HepG2 (cell line): ENCODE results near the gene HORMAD2. TPM values are rescaled to one million over a fixed set of nuclear protein-coding genes. Genes with fewer than 3 reads are reported as not detected.

Experiments used
- ATAC-seq: fragments of 200-7000 bp; cut with Tn5 transposase; 3 replicates; pipeline ENCODE4 v1.9.1; 2020; ENCODE audit warnings: mild to moderate bottlenecking, moderate library complexity
- BruUV-seq: library from RNA; stranded (reverse); fragments of 400-500 nt; replicated peaks from 2 replicates; lab custom pipeline; 2021; lab: Mats Ljungman, UMichigan
- CTCF ChIA-PET: fragments of 300-600 bp; formaldehyde crosslinking; extraction: SDS; loops from one replicate; lab custom pipeline; 2021; ENCODE audit warnings: low total read pairs, inconsistent platforms, low intra/inter-chr PET ratio; lab: Yijun Ruan, JAX
- POLR2A ChIA-PET: fragments of 350-600 bp; sonication (Branson Sonifier 250); formaldehyde crosslinking; loops from one replicate; lab custom pipeline; 2020; ENCODE audit warnings: antibody characterized with exemption, inconsistent platforms; lab: Yijun Ruan, JAX
- DNase-seq: peaks from one replicate; pipeline ENCODE4 v3.0.0-alpha.2; 2015; ENCODE audit warnings: low spot score
- FAIRE-seq: peaks from 3 replicates; lab custom pipeline; 2011; peaks lifted over from hg19 to GRCh38; lab: Jason Lieb, UNC
- H2AFZ ChIP-seq: one replicate; pipeline ENCODE4 v1.6.1; 2011; ENCODE audit warnings: low read length, inconsistent platforms
- H3K27ac ChIP-seq: fragments of 300-600 bp; 3 replicates; pipeline ENCODE4 v1.8.0; 2011; ENCODE audit warnings: mixed run types, mild to moderate bottlenecking, mixed read lengths, low read length, inconsistent platforms; ENCODE audit not compliant: insufficient read depth; ENCODE audit errors: extremely low read length
- H3K27me3 ChIP-seq, 2 experiments: fragments of 200-600 bp in 1 of 2; 2 replicates in 1 of 2; 3 replicates in 1 of 2; pipeline versions ENCODE4 v1.6.0 to v1.8.0; 2011; ENCODE audit warnings: low read length in 2 of 2, mild to moderate bottlenecking in 2 of 2, moderate library complexity in 2 of 2, inconsistent platforms in 1 of 2; ENCODE audit not compliant: insufficient read depth in 2 of 2, control insufficient read depth in 1 of 2
- H3K36me3 ChIP-seq, 2 experiments: fragments of 200-600 bp in 1 of 2; replicated peaks in 1 of 2; 2 replicates in 1 of 2; 3 replicates in 1 of 2; pipeline versions ENCODE4 v1.5.1 to v1.8.0; 2011; ENCODE audit warnings: low read length in 2 of 2, inconsistent platforms in 1 of 2; ENCODE audit not compliant: insufficient read depth in 2 of 2, control insufficient read depth in 1 of 2
- H3K4me1 ChIP-seq: 2 replicates; pipeline ENCODE4 v1.5.1; 2012; ENCODE audit warnings: low read length, inconsistent platforms; ENCODE audit not compliant: insufficient read depth
- H3K4me2 ChIP-seq: 2 replicates; pipeline ENCODE4 v1.6.0; 2011; ENCODE audit warnings: low read depth, low read length, inconsistent platforms
- H3K4me3 ChIP-seq, 3 experiments: fragments of 200-600 bp in 1 of 3; sonication (generic), shearing (Covaris generic) in 1 of 3; replicated peaks in 1 of 3; 2 replicates each; pipeline ENCODE4 v1.5.1; 2011 to 2016; ENCODE audit warnings: low read length in 3 of 3, inconsistent platforms in 2 of 3, low read depth in 2 of 3, mild to moderate bottlenecking in 2 of 3, control low read depth in 1 of 3, mixed read lengths in 1 of 3; ENCODE audit not compliant: insufficient read depth in 1 of 3
- H3K79me2 ChIP-seq: one replicate; pipeline ENCODE4 v1.6.1; 2011; ENCODE audit warnings: low read length, inconsistent platforms; ENCODE audit not compliant: insufficient read depth
- H3K9ac ChIP-seq: 2 replicates; pipeline ENCODE4 v1.6.0; 2011; ENCODE audit warnings: mild to moderate bottlenecking, low read depth, low read length, inconsistent platforms; ENCODE audit not compliant: insufficient read depth
- H3K9me3 ChIP-seq: 2 replicates; pipeline ENCODE4 v1.5.1; 2012; ENCODE audit warnings: mild to moderate bottlenecking, low read length
- H4K20me1 ChIP-seq: 2 replicates; pipeline ENCODE4 v1.6.0; 2011; ENCODE audit warnings: inconsistent platforms, mild to moderate bottlenecking, low read length, moderate library complexity; ENCODE audit not compliant: insufficient read depth
- MED13 ChIP-seq: sonication (generic); formaldehyde crosslinking; IDR thresholded peaks from 2 replicates; pipeline ENCODE4 v1.5.0; 2020; ENCODE audit warnings: missing genetic modification reagents
- RAD51 ChIP-seq: fragments of 450-650 bp; IDR thresholded peaks from 2 replicates; pipeline ENCODE4 v1.6.1; 2016; ENCODE audit warnings: borderline replicate concordance
- SIN3B ChIP-seq: fragments of 150-350 bp; IDR thresholded peaks from 2 replicates; pipeline ENCODE4 v1.6.1; 2014; ENCODE audit warnings: low read length
- SYNCRIP ChIP-seq: fragments of 200-400 bp; formaldehyde crosslinking; IDR thresholded peaks from 2 replicates; pipeline ENCODE4 v1.6.1; 2018; ENCODE audit warnings: mild to moderate bottlenecking, low read depth, low read length; ENCODE audit not compliant: insufficient read depth
- TBX2 ChIP-seq: sonication (generic); formaldehyde crosslinking; IDR thresholded peaks from 2 replicates; pipeline ENCODE4 v1.5.0; 2020; ENCODE audit warnings: missing genetic modification reagents, mild to moderate bottlenecking, borderline replicate concordance
- ZBTB42 ChIP-seq: sonication (generic); formaldehyde crosslinking; IDR thresholded peaks from 2 replicates; pipeline ENCODE4 v1.5.0; 2020; ENCODE audit warnings: mild to moderate bottlenecking, missing genetic modification reagents
- ZFP82 ChIP-seq: sonication (generic); formaldehyde crosslinking; IDR thresholded peaks from 2 replicates; pipeline ENCODE4 v1.5.1; 2020; ENCODE audit warnings: mild to moderate bottlenecking, missing genetic modification reagents, borderline replicate concordance
- ZNF530 ChIP-seq: sonication (generic); formaldehyde crosslinking; IDR thresholded peaks from 2 replicates; pipeline ENCODE4 v1.5.0; 2020; ENCODE audit warnings: low read depth, mild to moderate bottlenecking, missing genetic modification reagents
- ZNF549 ChIP-seq: sonication (generic); formaldehyde crosslinking; IDR thresholded peaks from 2 replicates; pipeline ENCODE4 v1.5.0; 2020; ENCODE audit warnings: missing genetic modification reagents
- ZNF572 ChIP-seq: sonication (generic); formaldehyde crosslinking; IDR thresholded peaks from 2 replicates; pipeline ENCODE4 v1.5.1; 2020; ENCODE audit warnings: mild to moderate bottlenecking, missing genetic modification reagents
- WGBS: methylation state at CpG from one replicate; pipeline ENCODE4 v1.1.6; 2017; ENCODE audit warnings: low lambda C conversion rate; 5-methylcytosine and 5-hydroxymethylcytosine counted together
- in situ Hi-C: cut with HindIII; loops from 2 replicates; pipeline ENCODE4 v1.10.0; 2017; ENCODE audit warnings: low pct_unique_long_range_greater_than_20kb; ENCODE audit not compliant: extremely low pct_ligation_motif_present
- intact Hi-C: fragments of 100-400 bp; cut with micrococcal nuclease; formaldehyde crosslinking; loops from one replicate; pipeline ENCODE4 v1.10.0; 2022; ENCODE audit not compliant: unreplicated experiment
- polyA plus RNA-seq, 8 experiments: library from polyadenylated mRNA; depleted of rRNA in 3 of 8; stranded (reverse) in 7 of 8; unstranded in 1 of 8; fragments of >200 nt; fragmentation: Illumina TruSeq in 4 of 8; extraction: Trizol in 4 of 8; gene quantifications; 2 replicates each; pipeline versions ENCODE4 v1.2.1 to v1.2.3, GENCODE V29; 2011 to 2016; ENCODE audit warnings: low read depth in 4 of 8, missing spikeins in 1 of 8, mixed read lengths in 1 of 8; ENCODE audit not compliant: insufficient read depth in 1 of 8
- total RNA-seq, 5 experiments: library from RNA; depleted of rRNA; stranded (reverse); fragments of >200 nt; fragmentation: Illumina TruSeq; extraction: Trizol; gene quantifications; 2 replicates each; pipeline ENCODE4 v1.2.3, GENCODE V29; 2016; ENCODE audit warnings: low read depth in 1 of 5
- TF ChIP-seq, protein P1 (sequence below): sonication (generic); formaldehyde crosslinking; IDR thresholded peaks from 2 replicates; pipeline ENCODE4 v1.5.1; 2020; ENCODE audit warnings: mild to moderate bottlenecking, missing genetic modification reagents, borderline replicate concordance

Gene HORMAD2
- total and polyA plus RNA-seq, 2 of the 13 experiments (the other 11 are each of a cell fraction or from before 2014, with no cell fraction given) = not detected

DNA sequence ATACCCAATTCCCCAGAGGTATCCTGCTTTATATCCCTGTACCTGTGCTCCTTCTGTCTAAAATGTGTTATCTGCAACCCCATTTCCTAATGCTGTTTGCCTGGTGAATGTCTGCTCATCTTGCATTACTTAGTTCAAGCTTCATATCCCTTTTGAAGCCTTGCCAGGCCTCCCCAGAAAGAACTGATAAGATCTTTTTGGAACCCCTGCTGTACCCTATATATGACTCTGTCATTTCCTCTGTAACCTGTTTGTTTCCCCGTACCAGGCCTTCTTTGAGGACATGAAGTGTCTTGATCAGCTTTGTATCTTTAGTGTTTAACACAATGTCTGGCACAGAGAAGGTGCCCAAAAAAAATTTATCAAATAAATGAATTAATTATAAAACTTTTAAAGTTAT lies 88.7 kb downstream of the HORMAD2 start:
- no peak for FAIRE-seq
- TF ChIP-seq RAD51 (no peak), ZBTB42 (CRISPR knock-in tag) (no peak), SYNCRIP (no peak), SIN3B (no peak), ZNF530 (no peak), ZNF549 (no peak), ZFP82 (CRISPR knock-in tag) (no peak), MED13 (CRISPR knock-in tag) (no peak), ZNF572 (no peak), TBX2 (CRISPR knock-in tag) (no peak)
- TF ChIP-seq, protein P1, sequence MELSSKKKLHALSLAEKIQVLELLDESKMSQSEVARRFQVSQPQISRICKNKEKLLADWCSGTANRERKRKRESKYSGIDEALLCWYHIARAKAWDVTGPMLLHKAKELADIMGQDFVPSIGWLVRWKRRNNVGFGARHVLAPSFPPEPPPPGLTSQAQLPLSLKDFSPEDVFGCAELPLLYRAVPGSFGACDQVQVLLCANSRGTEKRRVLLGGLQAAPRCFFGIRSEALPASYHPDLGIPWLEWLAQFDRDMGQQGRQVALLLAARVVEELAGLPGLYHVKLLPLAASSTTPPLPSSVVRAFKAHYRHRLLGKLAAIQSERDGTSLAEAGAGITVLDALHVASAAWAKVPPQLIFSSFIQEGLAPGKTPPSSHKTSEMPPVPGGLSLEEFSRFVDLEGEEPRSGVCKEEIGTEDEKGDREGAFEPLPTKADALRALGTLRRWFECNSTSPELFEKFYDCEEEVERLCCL (CRISPR knock-in tag) = no peak
- TF ChIP-seq, all 625 proteins: peak for 0
- no peak for DNase-seq
- H3K4me1 ChIP-seq = no peaks in the 10 kb centered on the region
- H3K9ac ChIP-seq = no peak overlapping the region
- no TSS peak for BruUV-seq
- H3K4me2 ChIP-seq = no peak overlapping the region
- WGBS = 3% methylated on average over 1 of the region's 1 CpG
- in situ Hi-C loops = no loop called here
- H3K36me3 ChIP-seq = no peaks in the 10 kb centered on the region
- H3K27me3 ChIP-seq = peaks cover 0 to 26% of the 10 kb centered on the region in 2 experiments; a peak in 2 of 5 replicates
- no peaks in the 10 kb centered on the region for H4K20me1 ChIP-seq
- no peaks in the 10 kb centered on the region for H3K79me2 ChIP-seq
- H3K9me3 ChIP-seq = no peaks in the 10 kb centered on the region
- POLR2A ChIA-PET = no interaction called here
- H2AFZ ChIP-seq = no peak overlapping the region
- intact Hi-C loops = no loop called here
- CTCF ChIA-PET = no interaction called here
- H3K27ac ChIP-seq = no peak overlapping the region
- no peak for ATAC-seq
- no peak overlapping the region for H3K4me3 ChIP-seq
